MM.1S (cell line): ENCODE measurements around the gene DCX.
"Not testable (repeated sequence)": the region's sequence is repeated elsewhere in the genome, so short reads cannot be mapped to it uniquely, and the experiment has no call there.

ENCODE experiments used
- DNase-seq: peaks from one replicate; pipeline ENCODE4 v3.0.0-alpha.2; 2015
- H2AFZ ChIP-seq: fragments of 300-600 bp; sonication (generic); 2 replicates; pipeline ENCODE4 v1.6.0; 2016; ENCODE audit warnings: antibody characterized with exemption, low read length
- H3F3A ChIP-seq: fragments of 300-600 bp; sonication (generic); 2 replicates; pipeline ENCODE4 v1.6.1; 2016; ENCODE audit warnings: mild to moderate bottlenecking, antibody characterized with exemption, low read length, moderate library complexity, mixed read lengths; ENCODE audit not compliant: insufficient read depth
- H3K27ac ChIP-seq: fragments of 300-600 bp; sonication (generic); 2 replicates; pipeline ENCODE4 v1.5.1; 2016; ENCODE audit warnings: mild to moderate bottlenecking, low read length
- H3K27me3 ChIP-seq: fragments of 300-600 bp; sonication (generic); replicated peaks from 2 replicates; pipeline ENCODE4 v1.6.0; 2016; ENCODE audit warnings: low read length; ENCODE audit not compliant: insufficient read depth
- H3K36me3 ChIP-seq: fragments of 300-600 bp; sonication (generic); replicated peaks from 2 replicates; pipeline ENCODE4 v1.6.1; 2016; ENCODE audit warnings: mild to moderate bottlenecking, low read length, mixed read lengths; ENCODE audit not compliant: insufficient read depth
- H3K4me1 ChIP-seq: fragments of 300-600 bp; sonication (generic); 2 replicates; pipeline ENCODE4 v1.6.1; 2016; ENCODE audit warnings: low read length, mixed read lengths
- H3K4me2 ChIP-seq: fragments of 300-600 bp; sonication (generic); 2 replicates; pipeline ENCODE4 v1.6.0; 2016; ENCODE audit warnings: low read depth, low read length
- H3K4me3 ChIP-seq: fragments of 300-600 bp; sonication (generic); 2 replicates; pipeline ENCODE4 v1.5.1; 2016; ENCODE audit warnings: low read length, mixed read lengths
- H3K79me2 ChIP-seq: fragments of 300-600 bp; sonication (generic); 2 replicates; pipeline ENCODE4 v1.6.1; 2016; ENCODE audit warnings: mixed run types, low read length, mixed read lengths
- H3K9ac ChIP-seq: fragments of 300-600 bp; sonication (generic); 2 replicates; pipeline ENCODE4 v1.6.1; 2016; ENCODE audit warnings: low read length, mixed read lengths
- H3K9me2 ChIP-seq: fragments of 300-600 bp; sonication (generic); replicated peaks from 2 replicates; pipeline ENCODE4 v1.6.1; 2016; ENCODE audit warnings: mild to moderate bottlenecking, low read length, mixed read lengths; ENCODE audit not compliant: insufficient read depth
- H3K9me3 ChIP-seq: fragments of 300-600 bp; sonication (generic); replicated peaks from 2 replicates; pipeline ENCODE4 v1.6.1; 2016; ENCODE audit warnings: mild to moderate bottlenecking, low read length, mixed read lengths; ENCODE audit not compliant: insufficient read depth
- H4K20me1 ChIP-seq: fragments of 300-600 bp; sonication (generic); 2 replicates; pipeline ENCODE4 v1.6.1; 2016; ENCODE audit warnings: mild to moderate bottlenecking, low read length, moderate library complexity, mixed read lengths; ENCODE audit not compliant: insufficient read depth
- EZH2 ChIP-seq: fragments of 300-600 bp; sonication (generic); optimal IDR thresholded peaks from 2 replicates; pipeline ENCODE3; 2017; ENCODE audit warnings: low read depth, mild to moderate bottlenecking, antibody characterized with exemption, low read length, mixed read lengths
- EZH2phosphoT487 ChIP-seq: fragments of 300-600 bp; sonication (generic); IDR thresholded peaks from 2 replicates; pipeline ENCODE4 v1.6.1; 2018; ENCODE audit warnings: antibody characterized with exemption, low read length
- TF ChIP-seq, protein P1 (sequence below): fragments of 300-600 bp; sonication (generic); IDR thresholded peaks from 2 replicates; pipeline ENCODE4 v1.5.1; 2016; ENCODE audit warnings: antibody characterized with exemption, low read length, mixed read lengths

The DCX gene

GRCh38 chrX:111349934-111350333 is 62.1 kb downstream of the DCX start:
- Histone ChIP-seq H3F3A (no peaks in the 10 kb centered on the region), H3K9me2 (no peaks in the 10 kb centered on the region), H4K20me1 (no peaks in the 10 kb centered on the region), H3K27me3 (no peaks in the 10 kb centered on the region), H2AFZ (no peak overlapping the region), H3K4me3 (no peak overlapping the region), H3K4me2 (no peak overlapping the region), H3K36me3 (no peaks in the 10 kb centered on the region), H3K79me2 (no peaks in the 10 kb centered on the region), H3K4me1 (no peaks in the 10 kb centered on the region), H3K9me3 (no peaks in the 10 kb centered on the region), H3K9ac (no peak overlapping the region), H3K27ac (no peak overlapping the region)
- TF ChIP-seq, protein P1, sequence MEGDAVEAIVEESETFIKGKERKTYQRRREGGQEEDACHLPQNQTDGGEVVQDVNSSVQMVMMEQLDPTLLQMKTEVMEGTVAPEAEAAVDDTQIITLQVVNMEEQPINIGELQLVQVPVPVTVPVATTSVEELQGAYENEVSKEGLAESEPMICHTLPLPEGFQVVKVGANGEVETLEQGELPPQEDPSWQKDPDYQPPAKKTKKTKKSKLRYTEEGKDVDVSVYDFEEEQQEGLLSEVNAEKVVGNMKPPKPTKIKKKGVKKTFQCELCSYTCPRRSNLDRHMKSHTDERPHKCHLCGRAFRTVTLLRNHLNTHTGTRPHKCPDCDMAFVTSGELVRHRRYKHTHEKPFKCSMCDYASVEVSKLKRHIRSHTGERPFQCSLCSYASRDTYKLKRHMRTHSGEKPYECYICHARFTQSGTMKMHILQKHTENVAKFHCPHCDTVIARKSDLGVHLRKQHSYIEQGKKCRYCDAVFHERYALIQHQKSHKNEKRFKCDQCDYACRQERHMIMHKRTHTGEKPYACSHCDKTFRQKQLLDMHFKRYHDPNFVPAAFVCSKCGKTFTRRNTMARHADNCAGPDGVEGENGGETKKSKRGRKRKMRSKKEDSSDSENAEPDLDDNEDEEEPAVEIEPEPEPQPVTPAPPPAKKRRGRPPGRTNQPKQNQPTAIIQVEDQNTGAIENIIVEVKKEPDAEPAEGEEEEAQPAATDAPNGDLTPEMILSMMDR: no peak
- TF ChIP-seq EZH2phosphoT487: no peak
- TF ChIP-seq EZH2: no peak
- DNase-seq: no peak

GRCh38 chrX:111349101-111349500 is 62.9 kb downstream of the DCX start:
- H3K9me3 ChIP-seq: no peaks in the 10 kb centered on the region
- no peak overlapping the region for H3K4me2 ChIP-seq
- no peaks in the 10 kb centered on the region for H3K79me2 ChIP-seq
- no peaks in the 10 kb centered on the region for H3K4me1 ChIP-seq
- H3K4me3 ChIP-seq: no peak overlapping the region
- TF ChIP-seq EZH2phosphoT487: no peak
- TF ChIP-seq EZH2: no peak
- TF ChIP-seq, protein P1: no peak
- no peak overlapping the region for H2AFZ ChIP-seq
- no peaks in the 10 kb centered on the region for H3K27me3 ChIP-seq
- no peaks in the 10 kb centered on the region for H4K20me1 ChIP-seq
- no peak overlapping the region for H3K27ac ChIP-seq
- DNase-seq: no peak
- H3K9ac ChIP-seq: no peak overlapping the region
- H3K36me3 ChIP-seq: no peaks in the 10 kb centered on the region
- no peaks in the 10 kb centered on the region for H3F3A ChIP-seq
- no peaks in the 10 kb centered on the region for H3K9me2 ChIP-seq

DNA sequence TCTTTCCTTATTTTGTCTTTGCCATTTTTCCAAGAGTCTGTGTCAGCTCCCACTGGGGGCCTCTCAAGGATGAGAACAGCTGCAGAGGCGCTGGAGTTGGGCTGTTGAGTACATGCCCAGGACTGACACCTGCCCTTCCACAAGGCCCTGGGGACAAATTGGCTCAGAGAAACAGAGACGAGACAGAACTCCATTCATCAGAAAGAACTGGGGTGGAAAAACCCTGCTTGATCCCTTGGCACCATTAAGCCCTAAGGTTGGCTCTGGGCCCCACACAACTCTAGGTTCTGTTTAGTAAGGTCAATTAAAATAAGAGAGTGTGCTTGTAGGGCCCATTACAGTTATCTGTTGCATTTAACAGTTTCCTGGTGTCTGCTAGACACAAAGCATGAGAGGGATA is 63.6 kb downstream of the DCX start:
- Histone ChIP-seq H3K4me3 (no peak overlapping the region), H3K79me2 (no peaks in the 10 kb centered on the region), H3K27me3 (no peaks in the 10 kb centered on the region), H2AFZ (no peak overlapping the region), H4K20me1 (no peaks in the 10 kb centered on the region), H3F3A (no peaks in the 10 kb centered on the region), H3K9ac (no peak overlapping the region), H3K27ac (no peak overlapping the region), H3K4me1 (no peaks in the 10 kb centered on the region), H3K9me3 (no peaks in the 10 kb centered on the region), H3K36me3 (no peaks in the 10 kb centered on the region), H3K9me2 (no peaks in the 10 kb centered on the region), H3K4me2 (no peak overlapping the region)
- TF ChIP-seq EZH2: no peak
- no peak for TF ChIP-seq EZH2phosphoT487
- TF ChIP-seq, protein P1: no peak
- no peak for DNase-seq

- not testable (repeated sequence) for H3F3A ChIP-seq, H3K36me3 ChIP-seq, H3K9me3 ChIP-seq, H3K27ac ChIP-seq, H3K9me2 ChIP-seq, H3K27me3 ChIP-seq, H4K20me1 ChIP-seq, H3K4me1 ChIP-seq, H3K9ac ChIP-seq, H3K4me2 ChIP-seq, DNase-seq, H3K79me2 ChIP-seq, H2AFZ ChIP-seq, H3K4me3 ChIP-seq
Observed at GRCh38 chrX:111346150-111346549, 65.8 kb downstream of the DCX start.
